COR-L47 (cell line): ENCODE data around the gene ADAD2.
A peak's percentile ranks its signal among the peaks of the same experiment; 100 is the strongest.

ENCODE experiments used
- DNase-seq: peaks from one replicate; lab custom pipeline; 2025; lab: John Stamatoyannopoulos, UW

ADAD2 gene

DNA sequence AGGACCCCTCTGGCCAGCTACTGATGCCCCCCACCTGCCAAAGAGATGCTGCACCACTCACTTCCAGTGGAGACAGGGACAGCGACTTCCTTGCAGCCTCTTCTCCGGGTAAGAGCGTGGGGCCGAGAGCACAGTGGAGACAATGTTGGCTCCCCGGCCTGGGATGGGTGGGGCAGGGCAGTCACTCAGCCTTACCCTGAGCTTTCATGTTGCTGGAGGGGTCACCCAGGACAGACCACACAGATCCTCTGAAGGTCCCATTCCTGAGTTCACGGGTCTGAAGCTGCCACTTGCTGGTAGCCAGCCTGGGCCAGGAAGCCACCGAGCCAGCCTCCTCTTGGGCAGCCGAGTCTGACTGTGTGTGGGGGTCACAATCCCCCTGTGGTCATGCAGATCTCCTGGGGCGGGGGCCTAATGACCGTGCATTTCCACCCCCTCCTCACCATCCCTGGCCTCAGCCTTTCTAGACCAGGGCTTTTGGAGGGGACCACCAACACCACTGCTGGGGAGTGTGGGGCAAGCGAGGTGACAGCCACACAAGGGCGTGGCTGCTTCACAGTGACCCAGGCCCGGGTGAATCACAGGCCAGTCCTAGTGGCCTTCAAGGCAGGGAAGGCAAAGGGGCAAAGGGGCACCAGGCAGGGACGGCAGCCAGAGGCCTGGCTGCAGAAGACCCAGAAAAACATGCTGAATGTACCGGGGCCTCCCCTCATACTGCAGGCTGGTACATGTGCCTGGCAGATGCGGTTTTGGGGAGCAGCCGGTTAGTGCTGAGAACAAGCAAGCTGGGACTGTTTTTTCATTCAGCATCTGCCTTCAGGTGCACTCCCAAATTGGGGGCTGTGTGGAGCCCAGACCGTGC, 14.5 kb upstream of the ADAD2 start:
- DNase-seq, result no peak

- DNase-seq, result no peak
Measured at GRCh38 chr16:84177741-84178073, 13.2 kb upstream of the ADAD2 start.

GRCh38 chr16:84178146-84178765, 12.7 kb upstream of the ADAD2 start:
- DNase-seq, result no peak

GRCh38 chr16:84178892-84179611, 11.9 kb upstream of the ADAD2 start:
- no peak for DNase-seq

GRCh38 chr16:84179612-84180320, 11.2 kb upstream of the ADAD2 start:
- DNase-seq, result no peak

DNA sequence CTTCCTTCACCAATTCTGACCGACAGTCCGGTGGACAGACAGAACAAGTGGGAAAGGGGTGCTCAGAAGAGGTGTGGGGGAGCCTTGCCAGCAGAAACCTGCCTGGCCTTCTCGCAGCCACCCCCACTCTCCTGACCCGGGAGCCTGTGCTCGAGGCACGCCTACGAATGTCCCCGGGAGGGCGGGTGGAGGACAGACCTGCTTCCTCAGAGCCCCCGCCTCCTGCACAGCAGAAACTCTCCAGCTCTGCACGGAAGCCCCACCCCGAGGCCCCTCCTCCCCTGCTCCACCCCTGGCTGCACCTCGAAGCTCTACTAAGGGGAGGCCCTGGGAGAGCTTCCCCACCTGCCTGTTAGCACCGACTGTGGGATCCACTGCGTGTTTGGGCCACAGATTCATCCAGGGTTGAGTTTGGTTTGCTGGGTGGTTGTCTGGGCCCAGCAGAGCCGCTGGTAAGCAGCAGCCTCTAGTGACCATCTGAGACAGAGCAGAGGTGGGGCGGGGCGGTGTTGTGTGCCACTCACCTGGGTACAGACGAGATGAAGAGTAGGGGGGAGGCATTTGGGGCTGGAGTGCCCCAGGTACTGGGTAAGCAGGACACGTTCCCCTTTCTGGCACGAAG, 10.3 kb upstream of the ADAD2 start:
- no peak for DNase-seq

DNA sequence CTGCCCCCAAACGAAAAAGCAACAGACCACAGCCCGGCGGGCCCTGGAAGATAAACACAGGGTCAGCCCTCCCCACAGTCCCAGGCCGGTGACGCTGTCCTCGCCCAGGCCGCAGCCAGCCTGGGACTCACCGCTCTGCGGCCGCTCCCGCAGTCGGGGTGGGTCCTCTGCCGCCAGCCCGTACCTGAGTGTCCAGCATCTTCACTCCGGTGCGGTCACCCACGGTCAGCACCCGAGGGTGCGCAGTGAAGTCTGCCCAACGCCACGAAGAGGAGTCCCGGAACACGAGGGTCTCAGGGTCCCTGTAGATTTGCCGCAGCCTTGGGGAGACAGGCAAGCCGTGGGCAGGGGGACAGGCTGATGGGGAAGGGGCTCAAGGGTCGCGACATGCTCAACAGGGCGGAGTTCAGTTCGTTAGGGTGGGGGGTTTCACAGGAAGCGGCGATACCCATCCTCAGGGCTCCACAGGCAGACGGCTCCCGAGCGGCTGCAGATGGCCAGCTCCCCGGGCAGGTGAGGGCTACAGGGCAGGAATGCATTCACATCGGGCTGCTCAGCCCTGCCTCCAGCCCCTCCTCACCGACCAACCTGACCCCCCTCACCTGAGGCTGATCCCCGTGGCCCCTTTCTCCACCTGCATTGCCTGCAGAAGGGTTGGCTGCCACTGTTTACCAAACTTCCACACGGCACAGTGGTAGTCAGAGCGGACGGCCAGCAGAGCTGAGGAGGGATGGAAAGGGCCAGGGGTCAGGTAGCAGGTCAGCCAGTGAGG, 9.6 kb upstream of the ADAD2 start:
- no peak for DNase-seq

DNA sequence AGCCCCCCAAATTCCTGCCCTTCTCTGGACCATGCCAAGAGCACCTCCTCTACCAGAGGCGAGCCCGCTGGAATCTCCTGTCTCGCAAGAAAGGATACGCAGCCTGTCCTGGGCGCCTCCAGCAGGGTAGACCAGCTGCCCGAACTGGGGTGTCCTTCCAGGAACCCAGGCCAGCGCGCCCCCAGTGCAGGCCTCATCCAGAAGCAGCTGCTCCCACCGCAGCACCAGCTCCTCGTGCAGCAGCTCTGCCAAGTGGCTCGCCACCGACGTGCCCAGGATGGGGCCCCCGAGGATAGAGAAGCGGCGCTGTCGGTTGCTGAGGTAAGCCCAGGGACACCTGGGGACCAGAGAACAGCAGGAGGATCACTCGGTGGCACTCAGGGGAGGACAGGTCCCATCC, 8.9 kb upstream of the ADAD2 start:
- DNase-seq, result no peak

DNA sequence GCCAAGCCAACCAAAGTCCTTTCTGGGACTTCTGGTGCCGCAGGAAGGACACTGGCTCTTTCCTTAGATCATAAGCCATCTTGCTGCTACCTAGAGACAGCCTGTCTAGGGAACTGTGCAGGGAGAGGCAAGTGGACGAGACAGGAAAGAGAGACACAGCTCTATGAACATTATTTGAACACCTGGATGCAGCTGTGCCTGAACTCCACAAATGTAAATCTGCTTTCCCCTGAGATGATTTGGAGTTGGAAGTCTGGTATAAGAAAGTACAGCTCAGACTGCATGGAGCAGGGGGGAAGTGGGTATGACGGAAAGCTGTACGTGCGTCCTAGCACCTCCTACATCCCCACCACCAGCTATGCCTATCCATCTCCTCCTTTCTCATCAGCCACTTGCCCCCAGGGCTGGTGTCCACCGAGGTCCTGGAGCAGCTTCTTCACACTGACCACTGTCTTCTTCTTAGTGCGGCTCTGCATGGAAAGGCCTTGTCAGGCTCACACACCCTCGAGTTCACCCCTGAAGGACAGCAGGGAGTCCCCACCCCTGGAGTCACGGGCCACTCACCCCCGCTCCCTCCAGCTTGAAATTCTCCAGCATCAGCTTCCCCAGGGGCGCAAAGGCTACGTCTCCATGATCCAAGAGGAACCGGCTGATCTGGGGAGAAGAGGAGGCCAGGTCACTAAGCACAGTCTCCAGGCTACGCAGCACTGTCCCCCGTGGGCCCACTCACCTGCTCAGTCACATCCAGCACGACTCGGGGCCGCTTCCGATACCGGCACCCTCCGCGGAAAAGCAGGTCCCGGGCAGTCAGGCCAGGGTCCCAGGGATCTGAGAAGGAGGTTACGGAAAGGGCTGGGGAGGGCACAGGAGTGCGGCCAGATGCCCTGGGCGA, 8.0 kb upstream of the ADAD2 start:
- no peak for DNase-seq

- DNase-seq, result no peak
Measured at GRCh38 chr16:84183572-84183875, 7.4 kb upstream of the ADAD2 start.

- no peak for DNase-seq
Measured at GRCh38 chr16:84183911-84184591, 6.9 kb upstream of the ADAD2 start.

DNA sequence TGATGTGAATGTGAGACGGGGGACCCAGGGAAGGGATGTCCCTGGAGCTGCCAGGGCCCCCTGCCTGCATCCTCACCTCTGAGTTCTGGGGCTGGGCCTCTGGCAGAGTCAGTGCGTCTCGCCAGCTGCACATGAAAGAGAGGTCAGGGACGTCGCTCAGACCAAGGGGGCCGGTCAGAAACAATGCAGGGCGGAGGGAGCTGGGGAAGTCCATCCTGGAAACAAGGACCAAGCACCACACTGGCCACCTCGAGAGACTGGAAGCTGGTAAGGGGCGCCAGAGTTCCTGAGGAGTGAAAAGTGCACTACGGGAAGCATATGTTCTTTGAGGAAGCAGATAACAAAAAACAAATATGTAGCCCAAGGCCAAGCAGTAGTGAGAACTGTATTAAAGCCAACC, 6.2 kb upstream of the ADAD2 start:
- DNase-seq, result no peak

DNA sequence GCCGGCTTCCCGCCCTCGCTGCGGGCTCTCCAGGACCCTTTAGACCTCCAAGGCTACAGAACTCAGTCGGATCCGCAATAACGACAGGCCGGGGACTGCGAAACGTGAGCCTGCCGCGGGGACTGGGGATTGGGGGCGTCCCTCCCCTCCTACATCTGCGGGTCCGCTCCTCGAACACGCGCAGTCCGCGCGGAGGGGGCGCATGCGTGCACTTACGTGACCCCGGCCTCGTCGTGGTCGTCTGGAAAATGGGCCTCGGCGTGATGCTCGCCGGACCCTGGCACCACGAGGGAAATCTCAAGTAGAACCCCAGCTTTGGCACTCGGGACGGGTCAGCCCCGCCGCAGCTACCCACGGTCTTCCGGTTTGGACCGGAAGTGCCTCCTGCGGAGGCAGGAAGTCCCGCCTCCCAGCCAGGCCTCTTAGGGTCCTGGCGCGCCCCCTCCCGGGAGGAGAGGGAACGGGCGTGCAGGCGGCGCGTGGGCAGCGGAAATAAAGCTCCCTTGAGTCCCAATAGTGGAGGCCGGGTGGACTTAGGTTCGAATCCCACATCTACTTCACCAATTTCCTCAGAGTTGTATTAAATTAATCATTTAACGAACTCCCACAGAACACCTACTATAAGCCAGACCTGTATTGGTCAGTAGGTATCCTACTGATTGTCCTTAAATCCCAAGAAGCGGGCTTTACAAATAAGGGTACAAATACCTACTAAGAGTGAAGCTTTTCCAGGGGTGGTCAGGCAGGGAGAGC, 4.1 kb upstream of the ADAD2 start, which contains the start of gene TAF1C:
Gene TAF1C, minus strand, starts transcription at position 373 of the 753 bp plus-strand sequence. CDS start 2,069 bp downstream, outside the sequence.
- peak; percentile 90 for DNase-seq

GRCh38 chr16:84191466-84191865, 509 bp downstream of the ADAD2 start:
- no peak for DNase-seq

GRCh38 chr16:84193480-84193879, 2.5 kb downstream of the ADAD2 start:
- no peak for DNase-seq

- no peak for DNase-seq
Measured at GRCh38 chr16:84194018-84194417, 3.1 kb downstream of the ADAD2 start.

- no peak for DNase-seq
Measured at GRCh38 chr16:84194470-84195200, 3.7 kb downstream of the ADAD2 start.
